Measurements from ENCODE around the gene DSE.

Gene DSE

DNA sequence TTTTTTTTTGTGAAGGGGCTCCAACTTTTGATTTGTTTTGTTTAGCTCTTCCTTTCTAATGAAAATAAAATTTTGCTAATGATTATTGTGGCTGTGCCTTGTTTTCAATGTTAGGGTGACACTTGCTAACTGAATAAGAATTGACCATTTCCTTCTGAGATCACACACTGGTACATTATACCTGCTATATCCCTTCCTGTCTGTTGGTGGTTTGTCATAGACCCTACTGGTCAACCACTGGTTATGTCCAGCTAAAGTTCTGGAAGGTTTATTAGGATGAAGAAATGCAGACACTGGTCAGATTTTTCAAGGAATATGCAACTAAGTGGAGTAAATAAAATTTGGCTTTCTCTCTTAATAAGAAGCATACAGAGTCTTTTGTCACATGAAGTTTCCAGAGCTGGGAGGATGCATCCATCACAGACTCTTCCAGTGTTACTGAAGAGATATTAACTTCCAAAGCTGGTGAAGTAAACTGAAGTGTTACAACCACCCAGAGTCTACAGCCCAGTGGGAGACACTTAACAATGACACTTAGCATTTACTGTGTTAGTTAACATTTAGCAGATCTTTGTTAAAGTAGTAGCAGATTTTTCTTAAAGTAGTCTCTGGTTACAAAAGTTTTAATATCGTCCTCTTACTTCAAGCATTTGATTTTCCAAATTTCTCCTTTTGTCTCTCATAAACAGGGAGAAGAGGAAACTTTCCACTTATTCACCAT is 121.0 kb downstream of the DSE start:
- no peak for DNase-seq

DNA sequence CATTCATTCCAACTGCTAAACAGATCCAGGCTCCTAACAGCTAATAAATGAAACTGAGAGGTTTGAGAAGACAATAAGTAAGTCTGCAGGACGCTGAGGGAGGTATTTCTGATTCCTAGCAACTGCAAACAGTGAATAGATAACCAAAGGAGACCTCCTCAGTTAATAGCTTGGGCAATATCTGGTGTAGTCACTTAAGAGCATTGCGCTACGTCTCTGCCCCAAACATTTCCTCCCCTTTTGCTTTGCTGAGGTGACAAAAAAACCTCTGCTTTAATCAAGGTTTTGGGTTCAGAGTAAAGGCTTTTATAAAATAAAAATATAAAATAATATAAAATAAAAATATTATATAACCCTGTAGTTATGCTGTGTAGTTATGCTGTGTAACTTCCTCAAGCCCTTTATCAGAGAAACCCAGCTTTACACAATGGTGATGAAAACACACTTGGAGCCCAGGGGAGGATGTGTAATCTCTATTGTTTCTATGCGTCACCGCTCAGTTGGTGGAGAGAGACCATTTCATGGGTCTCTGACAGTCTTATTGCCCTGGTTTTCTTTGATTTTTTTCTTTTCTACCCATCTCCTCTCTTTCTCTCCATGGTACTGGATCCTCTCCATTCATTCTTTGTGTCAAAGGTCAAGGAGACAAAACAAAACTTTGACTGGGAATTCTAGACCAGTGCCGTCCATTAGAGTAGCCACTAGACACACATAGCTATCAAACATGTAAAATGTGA is 121.8 kb downstream of the DSE start:
- DNase-seq, result no peak
